AG09319 (cell line): Measurements from ENCODE around the gene GLDN.

Experiments
- DNase-seq: peaks from one replicate; pipeline ENCODE4 v3.0.0-alpha.2; 2010; ENCODE audit warnings: low read depth; ENCODE audit errors: extremely low read depth
- TF ChIP-seq, protein P1 (sequence below): IDR thresholded peaks from 2 replicates; pipeline ENCODE4 v1.5.1; 2011; ENCODE audit warnings: low read depth, mild to moderate bottlenecking, inconsistent platforms, low read length, moderate library complexity

GLDN gene

DNA sequence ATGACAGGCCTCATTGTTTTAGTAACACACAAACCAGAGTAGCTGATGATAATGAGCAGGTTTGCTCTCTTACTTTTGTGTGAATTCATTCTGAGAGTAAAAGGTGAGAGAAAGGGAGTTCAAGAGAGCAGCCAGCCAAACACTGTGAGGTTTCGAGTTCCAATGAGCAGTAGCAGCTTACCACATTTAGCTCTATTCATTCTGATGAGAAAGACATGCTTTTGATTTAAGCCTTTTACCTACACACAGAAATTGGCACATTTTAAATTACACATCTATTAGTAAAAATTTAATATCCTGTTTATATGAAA lies 28.0 kb downstream of the GLDN start:
- DNase-seq = no peak
- TF ChIP-seq, protein P1, sequence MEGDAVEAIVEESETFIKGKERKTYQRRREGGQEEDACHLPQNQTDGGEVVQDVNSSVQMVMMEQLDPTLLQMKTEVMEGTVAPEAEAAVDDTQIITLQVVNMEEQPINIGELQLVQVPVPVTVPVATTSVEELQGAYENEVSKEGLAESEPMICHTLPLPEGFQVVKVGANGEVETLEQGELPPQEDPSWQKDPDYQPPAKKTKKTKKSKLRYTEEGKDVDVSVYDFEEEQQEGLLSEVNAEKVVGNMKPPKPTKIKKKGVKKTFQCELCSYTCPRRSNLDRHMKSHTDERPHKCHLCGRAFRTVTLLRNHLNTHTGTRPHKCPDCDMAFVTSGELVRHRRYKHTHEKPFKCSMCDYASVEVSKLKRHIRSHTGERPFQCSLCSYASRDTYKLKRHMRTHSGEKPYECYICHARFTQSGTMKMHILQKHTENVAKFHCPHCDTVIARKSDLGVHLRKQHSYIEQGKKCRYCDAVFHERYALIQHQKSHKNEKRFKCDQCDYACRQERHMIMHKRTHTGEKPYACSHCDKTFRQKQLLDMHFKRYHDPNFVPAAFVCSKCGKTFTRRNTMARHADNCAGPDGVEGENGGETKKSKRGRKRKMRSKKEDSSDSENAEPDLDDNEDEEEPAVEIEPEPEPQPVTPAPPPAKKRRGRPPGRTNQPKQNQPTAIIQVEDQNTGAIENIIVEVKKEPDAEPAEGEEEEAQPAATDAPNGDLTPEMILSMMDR = no peak

DNA sequence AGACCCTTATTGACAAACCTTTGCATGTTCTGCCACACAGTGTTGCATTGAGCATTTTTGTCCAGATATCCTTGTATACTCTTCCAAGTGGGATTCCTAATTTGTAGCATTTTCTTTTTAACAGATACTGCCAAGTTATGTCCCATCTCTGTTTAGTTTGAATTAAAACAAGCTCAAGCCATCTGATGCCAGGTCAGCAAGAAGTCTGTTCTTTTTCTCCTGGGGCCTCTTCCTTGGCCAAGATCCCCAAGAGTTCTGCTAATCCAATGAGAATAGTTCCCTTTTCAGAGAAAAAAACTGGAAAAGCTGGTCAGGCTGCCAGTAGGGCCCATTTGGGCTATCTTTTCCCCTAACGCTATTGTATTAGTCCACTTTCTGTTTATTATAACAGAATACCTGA lies 29.8 kb downstream of the GLDN start:
- TF ChIP-seq, protein P1 = no peak
- DNase-seq = no peak

DNA sequence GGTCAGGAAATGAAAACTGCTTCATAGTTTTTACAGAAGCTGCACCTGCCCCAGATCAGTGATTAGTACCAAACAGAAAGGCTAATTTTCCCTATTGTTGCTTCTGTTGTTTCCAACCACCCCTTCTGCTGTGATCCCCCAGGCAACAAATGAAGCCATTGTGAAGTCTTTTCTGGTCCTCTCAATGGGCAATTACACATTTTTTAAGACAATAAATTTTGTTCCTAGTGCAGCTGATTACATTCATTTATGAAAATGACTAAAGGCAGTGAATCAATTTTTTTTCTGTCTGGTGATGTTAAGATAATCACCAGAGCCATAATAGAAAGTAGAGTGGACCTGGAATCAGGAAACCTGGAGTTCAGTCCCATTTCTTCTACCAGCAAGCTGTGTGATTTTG lies 32.7 kb downstream of the GLDN start:
- TF ChIP-seq, protein P1 = no peak
- no peak for DNase-seq

DNA sequence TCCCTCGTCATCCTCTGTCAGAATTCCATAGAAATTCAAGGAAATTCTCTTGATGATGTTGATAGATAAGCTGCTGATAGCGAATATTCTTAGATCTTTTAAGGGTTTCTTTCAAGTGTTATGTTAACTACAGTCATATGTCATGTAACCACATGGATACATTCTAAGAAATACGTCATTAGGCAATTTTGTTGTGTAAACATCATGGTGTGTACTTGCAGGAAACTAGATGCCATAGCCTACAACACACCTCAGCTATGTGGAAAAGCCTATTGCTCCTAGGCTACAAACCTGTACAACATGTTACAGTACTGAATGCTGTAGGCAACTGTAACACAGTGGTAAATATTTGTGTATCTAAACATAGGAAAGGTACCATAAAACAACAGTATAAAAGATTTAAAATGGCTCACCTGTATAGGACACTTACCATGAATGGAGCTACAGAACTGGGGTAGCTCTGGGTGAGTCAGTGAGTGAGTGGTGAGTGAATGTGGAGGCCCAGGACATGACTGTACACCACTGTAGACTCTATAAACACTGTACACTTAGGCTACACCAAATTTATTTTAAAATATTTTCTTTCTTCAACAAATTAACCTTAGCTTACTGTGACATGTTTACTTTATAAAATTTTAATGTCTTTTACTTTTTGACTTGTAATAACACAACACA lies 34.6 kb downstream of the GLDN start:
- no peak for DNase-seq
- TF ChIP-seq, protein P1 = no peak

DNA sequence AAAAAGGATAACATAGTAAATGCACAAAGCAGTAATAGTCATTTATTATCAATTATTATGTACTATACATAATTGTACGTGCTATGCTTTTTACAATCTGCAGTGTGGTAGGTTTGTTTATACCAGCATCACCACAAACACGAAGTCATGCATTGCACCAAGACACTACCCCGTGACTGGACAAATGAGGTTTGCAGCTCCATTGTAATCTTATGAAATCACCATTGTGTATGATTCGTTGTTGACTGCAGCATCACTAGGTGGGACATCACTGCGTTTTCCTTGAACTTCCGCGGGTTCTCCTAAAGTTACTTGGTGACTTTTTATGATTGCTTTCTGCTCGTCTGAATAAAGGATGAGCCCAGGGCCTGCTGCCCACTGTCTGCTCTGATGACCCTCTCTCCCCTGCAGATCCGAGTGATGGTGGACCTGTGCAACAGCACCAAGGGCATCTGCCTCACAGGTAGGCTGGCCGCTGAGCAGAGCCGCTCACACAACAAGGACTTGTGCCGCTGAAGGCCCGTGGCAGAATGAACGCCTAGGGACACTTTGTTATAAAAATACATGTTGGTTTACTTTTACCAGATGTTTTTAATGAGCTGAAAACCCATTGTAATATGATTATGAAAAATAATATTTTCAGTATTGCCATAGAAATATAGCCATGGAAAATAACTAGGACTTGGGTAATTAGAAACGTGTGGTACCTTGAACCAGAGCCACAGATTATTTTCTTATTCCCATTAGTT lies 35.8 kb downstream of the GLDN start:
- peak; percentile 93 for DNase-seq
- TF ChIP-seq, protein P1 = no peak; the same call in 1 of the 2 replicates

DNA sequence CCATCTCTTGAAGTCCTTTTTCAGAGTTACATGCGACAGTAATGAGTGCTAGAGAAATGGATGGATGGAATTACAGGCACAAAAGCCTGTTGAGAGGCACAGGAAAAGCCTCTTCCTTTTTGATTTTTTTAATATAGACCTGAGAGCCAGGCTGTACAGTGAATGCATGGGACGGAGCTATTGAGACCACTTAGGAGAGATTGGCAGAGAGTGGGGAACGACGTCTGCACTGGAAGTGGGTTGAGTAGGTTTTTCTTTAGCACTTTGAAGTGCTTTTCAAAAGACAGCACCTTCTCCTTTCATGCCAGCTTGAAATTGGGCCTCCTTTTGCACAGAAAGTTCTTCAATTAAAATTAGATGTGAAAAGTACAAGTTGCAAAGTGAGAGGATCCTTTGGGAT lies 37.0 kb downstream of the GLDN start:
- DNase-seq = no peak

DNA sequence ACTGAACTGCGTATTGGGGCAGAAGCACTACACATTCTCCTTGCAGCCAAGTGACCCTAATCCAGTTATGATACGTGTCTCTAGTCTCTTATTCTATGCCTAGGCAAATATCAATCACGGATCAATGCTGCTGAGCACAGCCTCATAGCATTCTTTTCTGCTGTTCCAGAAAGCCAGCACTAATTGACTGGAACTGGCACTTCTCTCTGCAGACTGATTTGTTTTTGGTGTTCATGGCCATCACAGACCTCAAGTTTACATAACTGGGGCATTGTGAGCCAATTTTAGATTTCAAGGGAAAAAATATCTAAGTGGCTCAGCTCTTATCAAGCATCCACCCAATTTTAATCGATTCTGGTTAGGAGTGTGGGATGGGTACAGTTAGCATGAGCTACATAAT lies 37.9 kb downstream of the GLDN start:
- TF ChIP-seq, protein P1 = no peak
- DNase-seq = peak; percentile 25

More for the DNA sequence above, 37.0 kb downstream of the GLDN start:
- TF ChIP-seq, protein P1 = no peak
